GM18861 (cell line): ENCODE results near the gene CHSY3.
A peak's percentile ranks its signal among the peaks of the same experiment; 100 is the strongest.

Experiments
- ATAC-seq: cut with Tn5 transposase; IDR thresholded peaks from one replicate; pipeline ENCODE4 v1.9.1; 2021; ENCODE audit not compliant: unreplicated experiment

CHSY3 gene

DNA sequence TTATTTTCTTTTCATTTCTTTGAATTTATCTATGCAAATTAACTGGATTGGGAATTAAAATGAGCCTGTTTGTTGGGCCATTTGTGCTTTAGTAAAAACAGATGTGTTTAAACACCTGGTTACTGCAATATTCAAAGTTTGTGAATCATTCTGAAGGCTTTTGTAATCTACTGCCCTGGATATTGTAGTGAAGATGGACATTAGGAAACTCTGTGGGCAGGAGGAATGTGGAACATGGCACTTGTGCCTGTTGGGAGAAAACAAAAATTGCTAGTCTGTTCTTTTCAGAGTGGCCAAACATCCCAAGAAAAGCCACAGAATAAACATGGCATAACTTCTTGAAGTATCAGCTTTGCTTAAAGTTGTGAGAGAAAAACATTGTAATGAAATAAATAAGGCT lies 40.8 kb downstream of the CHSY3 start:
- ATAC-seq = no peak

DNA sequence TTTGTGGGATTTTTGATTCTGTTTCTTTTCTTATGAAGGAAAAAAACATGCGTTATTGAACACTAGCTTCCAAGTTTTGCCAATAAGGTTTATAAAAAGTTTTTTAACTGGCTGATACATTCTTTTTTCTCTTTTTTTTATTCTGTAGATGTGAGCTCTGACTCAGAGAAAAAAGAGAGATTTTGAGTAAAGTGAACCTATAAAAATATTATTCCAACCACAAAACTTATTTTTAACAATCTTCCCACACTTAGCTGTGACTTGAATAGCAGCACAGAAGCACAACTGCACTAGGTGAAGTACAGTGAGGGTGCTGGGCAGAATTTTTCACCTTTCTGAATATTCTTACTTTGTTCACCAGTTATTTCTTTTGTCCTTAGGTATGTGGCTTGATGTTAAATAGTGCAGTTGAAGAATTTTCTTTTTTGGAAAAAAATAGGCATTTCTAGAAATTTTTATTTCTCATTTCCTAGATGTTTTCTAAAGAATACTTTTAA lies 41.6 kb downstream of the CHSY3 start:
- ATAC-seq = no peak

DNA sequence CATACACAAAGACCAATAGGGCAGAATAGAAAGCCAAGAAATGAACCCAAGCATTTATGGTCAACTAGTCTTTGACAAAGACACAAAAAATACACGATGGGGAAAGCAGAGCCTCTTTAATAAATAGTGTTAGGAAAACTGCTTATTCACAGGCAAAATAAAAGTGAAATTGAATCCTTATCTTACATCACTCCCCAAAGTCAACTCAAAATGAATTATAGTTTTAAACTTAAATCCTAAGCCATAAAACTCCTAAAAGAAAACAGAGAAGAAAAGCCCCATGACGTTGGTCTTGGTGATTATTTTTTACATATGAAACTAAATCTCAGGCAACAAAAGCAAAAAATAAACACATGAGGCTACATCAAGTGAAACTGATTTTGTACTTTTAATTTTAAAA lies 46.8 kb downstream of the CHSY3 start:
- no peak for ATAC-seq

DNA sequence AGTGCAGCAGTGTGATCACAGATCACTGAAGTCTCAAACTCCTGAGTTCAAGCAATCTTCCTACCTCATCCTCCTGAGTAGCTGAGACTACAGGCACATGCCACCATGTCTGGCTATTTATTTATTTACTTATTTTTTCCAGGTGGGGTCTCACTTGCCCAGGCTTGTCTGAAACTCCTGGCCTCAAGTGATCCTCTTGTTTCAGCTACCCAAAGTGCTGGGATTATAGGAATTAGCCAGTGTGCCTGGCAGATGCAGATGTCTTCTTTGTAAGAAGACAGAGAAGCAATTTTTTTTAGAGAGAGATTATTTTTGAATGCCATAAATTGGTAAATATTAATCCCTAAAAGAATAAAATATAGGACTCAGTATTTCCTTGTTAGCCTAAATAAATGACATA lies 54.3 kb downstream of the CHSY3 start:
- no peak for ATAC-seq

DNA sequence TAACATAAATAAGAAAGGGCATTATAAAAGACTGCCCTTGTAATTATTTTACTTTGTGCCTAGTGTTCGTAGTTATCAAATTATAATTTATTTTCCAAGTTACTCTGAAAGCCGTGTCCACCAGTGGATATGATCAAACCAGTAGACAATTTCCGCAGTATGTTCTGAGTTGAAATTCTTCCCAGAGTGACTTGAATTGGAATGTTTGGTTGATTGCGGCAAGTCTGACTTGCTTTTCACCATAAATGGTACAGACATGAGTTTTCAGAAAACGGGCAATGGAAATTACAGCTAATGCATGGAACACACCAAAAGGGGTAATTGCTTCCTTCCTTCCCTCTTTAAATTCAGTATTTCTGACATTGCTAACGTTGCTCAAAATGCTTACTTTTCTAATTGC lies 56.6 kb downstream of the CHSY3 start:
- ATAC-seq = no peak

DNA sequence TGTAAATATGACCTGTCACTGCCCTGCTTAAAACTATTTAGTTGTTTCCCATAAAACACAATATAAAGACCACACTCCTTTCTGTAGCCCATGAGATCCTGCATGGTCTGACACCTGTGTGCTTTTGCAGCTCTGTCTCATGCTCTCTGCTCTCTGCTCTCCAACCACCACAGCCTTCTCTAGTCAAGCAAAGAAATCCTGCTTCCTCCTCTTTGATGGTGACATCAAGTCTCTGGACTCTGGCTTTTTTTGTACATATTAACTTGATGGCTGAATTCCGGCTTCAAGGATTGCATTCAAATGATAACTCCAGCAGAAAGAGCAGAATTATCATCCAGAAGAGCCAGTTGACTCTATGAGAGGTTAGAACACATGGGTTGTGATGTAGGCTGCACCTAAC lies 58.2 kb downstream of the CHSY3 start:
- no peak for ATAC-seq

DNA sequence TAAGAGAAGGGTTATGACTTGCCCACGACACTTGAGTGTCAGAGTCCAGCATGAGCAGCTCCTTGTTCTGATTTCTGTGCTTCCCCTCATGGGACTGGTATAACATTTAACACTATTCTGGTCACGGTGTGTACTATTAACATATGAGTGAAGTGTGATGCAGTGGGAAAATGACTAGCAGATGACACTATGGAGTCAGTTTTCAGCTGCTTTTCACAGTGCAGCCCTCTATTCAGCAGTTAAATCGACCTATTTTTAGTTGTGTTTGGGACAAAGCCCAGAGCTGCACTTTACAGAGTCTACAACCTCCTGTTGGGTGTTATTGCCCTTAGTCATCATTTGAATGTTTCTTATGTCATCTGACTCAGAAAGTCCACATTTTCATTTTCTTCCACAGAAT lies 59.1 kb downstream of the CHSY3 start:
- ATAC-seq = no peak

DNA sequence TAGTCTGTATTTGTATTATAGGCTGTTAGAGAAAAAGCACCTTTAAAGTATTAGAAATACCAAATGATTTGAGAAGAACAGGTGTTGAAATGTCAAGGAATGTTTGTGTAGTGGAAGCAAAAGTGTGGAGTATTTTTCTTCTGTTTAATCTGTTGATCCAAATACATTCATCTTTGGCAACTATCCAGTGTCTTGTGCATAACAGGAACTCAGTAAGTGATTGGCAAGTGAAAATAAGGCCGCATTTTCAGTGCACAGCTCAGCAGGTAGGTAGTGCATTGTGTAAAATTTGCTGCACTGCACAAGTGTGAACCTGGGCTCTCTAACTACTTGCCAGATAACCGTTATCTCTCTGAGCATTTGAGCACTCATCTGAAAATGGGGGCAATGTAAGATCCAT lies 61.8 kb downstream of the CHSY3 start:
- no peak for ATAC-seq

DNA sequence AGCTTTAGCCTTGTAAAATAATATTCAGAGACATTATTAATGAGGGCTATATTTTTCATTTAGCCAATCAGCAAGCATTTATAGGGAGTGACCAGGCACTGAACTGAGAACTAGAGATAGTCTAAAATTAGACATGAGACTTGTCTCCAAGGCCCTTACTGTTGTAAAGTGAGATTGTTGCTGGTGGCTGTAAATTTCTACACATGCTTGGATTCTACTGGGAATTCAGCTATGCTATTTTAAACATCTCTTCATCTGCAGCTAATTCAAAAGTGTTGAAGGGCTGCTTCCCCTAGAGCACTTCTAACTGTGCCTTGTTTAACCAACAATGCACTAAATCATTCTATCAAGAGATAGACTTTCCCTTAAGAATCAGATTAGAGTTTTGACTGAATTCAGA lies 67.4 kb downstream of the CHSY3 start:
- ATAC-seq = no peak

DNA sequence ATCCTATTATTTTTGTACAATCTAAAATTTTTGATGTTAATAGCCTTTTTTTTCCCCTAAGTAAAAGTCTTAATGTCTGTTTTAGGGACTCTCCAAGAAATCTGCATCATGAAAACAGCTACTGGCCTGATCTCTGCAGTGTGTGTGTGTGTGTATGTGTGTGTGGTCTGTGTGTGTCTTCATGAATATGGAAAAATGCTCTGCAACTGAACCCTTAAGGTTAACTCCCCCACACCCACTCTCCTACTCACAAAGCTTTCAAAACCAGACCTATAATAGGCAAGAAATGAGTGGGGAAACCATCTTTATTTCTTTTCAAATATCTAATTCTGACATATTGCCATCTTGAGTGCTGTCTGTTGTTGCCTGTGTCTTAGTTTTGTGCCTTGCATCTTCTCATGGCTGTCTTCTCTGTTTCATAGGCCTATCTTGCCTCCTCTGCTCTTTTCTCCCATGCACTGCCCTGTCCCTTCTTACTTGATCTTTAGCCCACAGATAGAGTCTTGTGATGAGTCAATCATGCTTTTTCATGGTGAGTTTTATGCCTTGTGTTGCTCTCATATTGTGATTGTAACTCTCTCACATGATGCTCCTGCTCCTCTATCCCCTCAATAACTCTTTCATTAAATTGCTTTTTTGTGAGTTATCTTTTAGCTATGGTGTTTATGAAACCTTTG lies 68.3 kb downstream of the CHSY3 start:
- no peak for ATAC-seq

DNA sequence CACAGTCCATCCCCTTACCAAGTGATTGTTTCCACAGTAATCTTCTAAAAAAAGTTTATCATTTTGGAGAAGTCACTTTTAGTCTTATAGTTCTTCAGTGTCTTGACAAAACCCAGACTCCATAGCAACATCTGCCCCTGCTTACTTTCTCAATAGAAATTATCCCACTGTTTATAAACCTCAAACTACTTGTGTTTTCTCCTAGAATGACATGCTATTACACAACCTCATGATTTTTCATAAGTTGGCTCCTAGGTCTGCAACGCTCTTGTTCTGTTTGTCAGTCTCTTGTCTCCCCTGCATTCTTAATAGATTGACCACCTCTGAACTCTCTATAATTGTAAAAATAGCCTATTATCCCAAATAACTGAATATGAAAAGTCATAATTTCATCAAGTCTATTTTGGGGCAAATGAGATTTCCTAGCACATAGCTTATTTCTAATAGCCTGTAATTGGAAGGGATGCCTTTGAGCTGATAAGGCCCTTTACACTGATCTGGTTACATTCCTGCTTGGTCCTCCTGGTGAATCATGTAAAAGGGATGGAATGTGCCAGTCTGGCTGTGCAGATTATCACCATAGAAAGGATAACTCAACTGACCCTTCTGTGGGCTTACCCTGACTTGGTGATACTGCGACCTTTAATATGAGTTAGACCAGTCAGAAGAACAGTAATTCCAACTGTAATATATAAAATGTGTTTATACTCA lies 69.6 kb downstream of the CHSY3 start:
- no peak for ATAC-seq

DNA sequence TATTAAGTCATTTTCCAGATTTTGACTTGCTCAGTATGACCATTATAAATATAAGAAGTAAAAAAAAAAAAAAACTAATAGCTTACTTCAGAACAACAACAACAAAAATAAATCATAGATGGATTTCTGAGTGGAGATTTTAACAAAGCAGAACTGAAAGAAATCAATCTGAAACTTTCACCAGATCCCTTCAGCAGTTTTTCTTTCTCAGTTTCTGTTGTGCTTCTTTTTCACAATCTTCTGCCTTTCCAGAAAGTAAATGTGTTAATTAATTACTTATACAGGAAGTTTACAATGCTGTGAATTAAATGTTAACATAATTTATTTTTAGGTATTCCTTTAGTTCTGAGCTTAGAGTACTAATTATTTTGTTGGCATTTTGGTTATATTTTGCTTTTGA lies 73.5 kb downstream of the CHSY3 start:
- peak; percentile 87 for ATAC-seq

DNA sequence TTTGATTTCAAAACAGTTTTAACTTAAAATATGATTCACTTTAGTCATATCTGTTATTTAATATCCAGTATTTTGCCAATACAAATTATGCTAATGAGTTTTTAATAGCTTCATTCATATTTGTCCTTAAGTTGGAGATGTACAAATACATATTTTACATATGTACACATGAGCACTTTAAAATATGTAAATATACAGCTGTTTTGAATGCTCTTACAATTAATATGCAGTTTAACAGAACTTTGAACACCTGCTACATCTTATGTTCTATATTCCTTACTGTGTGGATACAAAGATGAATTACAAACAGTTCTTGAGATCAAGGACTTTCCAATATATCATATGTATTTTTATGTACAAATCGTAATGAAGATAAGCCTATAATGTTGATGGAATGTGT lies 74.0 kb downstream of the CHSY3 start:
- ATAC-seq = no peak

DNA sequence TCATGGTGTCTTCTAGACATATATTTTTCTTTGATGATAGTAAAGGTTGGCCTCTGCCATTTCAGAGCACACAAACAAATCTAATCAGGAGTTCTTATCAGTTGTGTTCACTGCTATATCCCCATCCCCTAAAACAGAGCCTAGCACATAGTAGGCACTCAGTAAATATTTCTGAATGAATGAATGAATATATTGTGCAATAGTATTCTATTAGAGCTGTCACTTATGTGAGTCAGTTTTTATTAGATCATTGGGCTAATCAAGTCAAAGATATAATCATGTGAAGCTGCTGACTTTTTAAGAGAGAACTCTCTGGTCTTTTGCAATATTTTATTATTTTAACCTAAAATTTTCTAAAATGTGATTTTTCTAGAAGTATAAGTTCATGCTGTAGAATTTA lies 84.2 kb downstream of the CHSY3 start:
- no peak for ATAC-seq

DNA sequence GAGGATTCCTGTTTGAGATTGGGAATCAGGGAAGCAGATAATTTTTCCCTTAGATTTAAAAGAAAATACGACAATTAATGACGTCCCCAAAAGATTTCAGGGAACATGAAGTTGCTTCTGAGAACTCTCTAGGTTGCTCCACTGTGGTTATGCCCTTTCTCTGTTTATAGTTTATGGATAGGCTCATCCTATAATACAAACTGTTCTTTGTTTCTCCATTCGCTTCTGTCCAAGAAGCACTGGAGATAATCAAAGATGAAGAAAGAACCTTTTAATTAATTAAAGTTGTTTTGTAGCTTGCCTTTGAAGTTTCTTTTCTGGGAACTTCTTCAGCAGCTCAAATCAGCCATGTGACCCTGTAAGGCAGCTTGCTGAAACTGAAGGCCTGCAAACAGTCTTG lies 87.5 kb downstream of the CHSY3 start:
- ATAC-seq = no peak

DNA sequence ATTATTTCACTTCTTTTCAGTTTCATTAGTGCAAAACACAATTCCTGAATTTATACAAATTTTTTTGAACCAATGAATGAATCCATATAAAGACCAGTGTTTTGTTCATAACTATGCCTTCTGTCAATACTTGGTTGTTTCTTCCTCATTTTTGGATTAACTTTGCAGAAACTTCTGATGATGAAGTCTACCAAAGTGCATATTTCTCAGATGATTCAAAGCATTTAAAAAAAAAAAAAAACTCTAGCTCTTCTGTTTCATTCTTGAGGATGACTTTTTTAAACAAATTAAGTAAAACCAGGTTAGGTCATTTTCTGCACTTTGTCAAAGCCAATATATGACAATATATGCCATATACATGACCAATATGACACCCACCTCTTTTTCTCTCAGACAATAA lies 92.6 kb downstream of the CHSY3 start:
- no peak for ATAC-seq

DNA sequence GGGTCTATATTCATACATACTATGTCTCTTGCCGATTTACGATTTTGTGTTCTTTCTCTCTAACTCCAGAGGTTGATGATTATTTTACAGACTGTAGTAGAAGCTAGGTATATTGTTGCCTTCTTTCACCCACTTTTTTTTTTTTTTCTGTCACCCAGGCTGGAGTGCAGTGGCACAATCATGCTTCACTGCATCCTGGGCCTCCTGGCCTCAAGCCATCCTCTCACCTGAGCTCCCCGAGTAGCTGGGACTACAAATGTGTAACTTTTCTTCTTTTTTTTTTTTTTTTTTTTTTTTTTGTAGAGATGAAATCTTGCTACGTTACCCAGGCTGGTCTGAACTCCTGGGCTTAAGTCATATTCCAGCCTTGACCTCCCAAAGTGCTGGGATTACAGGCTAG lies 96.2 kb downstream of the CHSY3 start:
- no peak for ATAC-seq

DNA sequence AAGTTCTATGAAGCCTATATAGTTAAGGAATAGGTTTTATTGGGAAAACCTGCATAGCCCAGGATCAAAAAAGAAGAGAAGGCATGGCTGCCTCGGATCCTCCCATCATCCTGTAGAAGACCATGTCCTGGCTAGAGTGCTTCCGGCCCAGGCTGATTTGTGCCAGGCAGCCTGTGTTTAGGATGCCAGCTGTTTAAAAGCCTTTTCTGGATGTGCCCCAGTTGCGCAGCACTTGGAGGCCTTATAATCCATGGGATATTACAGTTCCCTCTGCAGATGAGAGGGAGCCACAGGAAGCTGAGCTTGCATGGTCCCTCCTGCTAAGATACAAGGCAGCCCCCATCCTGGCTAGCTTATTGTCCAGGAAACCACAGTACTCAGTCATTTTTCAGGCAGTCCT lies 97.9 kb downstream of the CHSY3 start:
- ATAC-seq = no peak

DNA sequence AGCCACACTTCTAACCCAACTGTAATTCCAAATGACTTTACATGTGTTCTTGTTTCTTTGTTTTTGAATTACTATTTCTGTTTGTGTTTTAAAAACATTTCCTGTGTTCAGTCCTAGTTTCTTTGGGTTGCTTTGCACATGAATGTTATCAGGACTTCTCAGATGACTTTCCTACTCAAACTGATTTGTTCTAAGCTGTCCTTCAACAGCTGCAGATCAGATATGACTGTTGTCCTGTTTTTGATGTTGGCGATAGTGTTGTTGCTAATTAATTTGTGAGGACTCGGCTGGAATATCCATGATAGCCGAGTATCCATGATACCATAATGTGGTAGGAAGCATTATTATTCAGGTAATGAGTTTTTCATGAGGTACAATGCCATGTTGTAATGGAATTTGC lies 98.6 kb downstream of the CHSY3 start:
- no peak for ATAC-seq

DNA sequence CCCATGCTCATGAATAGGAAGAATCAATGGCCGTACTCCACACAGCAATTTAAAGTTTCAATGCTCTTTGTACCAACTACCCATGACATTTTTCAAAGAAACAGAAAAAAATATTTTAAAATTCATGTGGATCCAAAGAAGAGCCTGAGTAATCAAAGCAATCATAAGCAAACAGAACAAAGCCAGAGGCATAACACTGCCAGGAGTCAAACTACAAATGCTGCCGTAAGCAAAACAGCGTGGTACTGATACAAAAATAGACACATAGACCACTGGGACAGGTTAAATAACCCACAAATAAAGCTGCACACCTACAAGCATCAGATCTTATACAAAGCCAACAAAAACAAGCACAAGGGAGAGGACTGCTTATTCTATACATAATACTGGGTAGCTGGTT lies 107.7 kb downstream of the CHSY3 start:
- ATAC-seq = no peak

DNA sequence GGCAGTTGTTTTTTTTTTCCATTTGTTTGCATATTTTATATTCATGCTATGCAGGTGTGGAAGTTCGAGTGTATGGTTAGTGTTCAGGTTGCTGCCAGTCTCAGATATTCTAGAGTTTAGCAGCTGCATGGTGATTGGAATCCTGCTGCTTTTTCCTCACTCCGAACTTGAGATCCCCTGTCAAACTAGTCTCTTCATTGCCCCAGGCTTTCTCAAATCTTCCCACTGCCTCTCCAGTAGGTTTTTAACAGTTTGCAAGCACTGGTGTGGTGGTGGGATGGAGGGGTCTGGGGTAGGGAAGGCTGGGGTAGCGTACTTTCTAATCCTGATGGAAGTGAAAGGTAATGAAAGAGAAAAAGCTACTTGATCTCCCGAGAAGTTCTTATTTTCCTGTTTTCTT lies 112.9 kb downstream of the CHSY3 start:
- ATAC-seq = no peak

DNA sequence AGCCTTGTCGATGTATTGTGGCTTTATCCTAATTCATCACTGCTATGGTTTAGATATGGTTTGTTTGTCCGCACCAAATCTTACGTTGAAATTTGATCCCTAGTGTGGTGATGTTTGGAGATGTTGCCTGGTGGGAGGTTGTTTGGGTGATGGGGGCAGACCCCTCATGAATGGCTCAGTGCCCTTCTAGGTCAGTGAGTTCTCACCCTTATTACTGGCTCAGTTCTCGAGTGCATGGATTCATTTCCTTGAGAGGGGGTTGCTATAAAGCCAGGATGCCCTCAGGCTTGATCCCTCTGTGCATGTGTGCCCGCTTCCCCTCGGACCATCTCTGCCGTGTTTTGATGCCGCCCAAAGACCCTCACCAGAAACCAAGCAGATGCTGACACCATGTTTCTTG lies 114.4 kb downstream of the CHSY3 start:
- ATAC-seq = no peak

DNA sequence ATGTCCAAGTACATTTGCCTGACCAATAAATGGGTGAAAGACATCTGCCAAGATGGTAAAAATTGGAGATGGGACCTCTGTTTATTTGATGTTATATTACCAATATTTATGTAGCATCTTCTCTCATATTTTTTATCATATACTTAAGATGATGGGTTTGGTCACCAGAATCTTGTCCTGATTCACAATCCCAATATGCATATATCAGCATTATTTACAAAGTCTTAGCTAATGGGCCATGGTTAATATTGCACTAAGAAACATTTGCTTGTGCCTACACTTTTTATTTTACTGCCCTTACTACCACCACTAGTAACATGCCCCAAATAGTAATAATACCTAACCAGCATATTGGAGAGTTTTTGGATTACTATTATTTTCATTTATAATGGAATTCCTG lies 116.7 kb downstream of the CHSY3 start:
- ATAC-seq = no peak
